SJSA1 (cell line): Measurements from ENCODE around the gene ZNF628. TPM values are rescaled to one million over a fixed set of nuclear protein-coding genes. Genes with fewer than 3 reads are reported as not detected.
"Not testable (repeated sequence)": the region's sequence is repeated elsewhere in the genome, so short reads cannot be mapped to it uniquely, and the experiment has no call there.

ENCODE experiments used
- DNase-seq, 2 experiments: peaks; one replicate each; pipeline ENCODE4 v3.0.0-alpha.2; 2015 to 2020; ENCODE audit warnings: low spot score in 2 of 2, low read depth in 1 of 2
- H3K27ac ChIP-seq: fragments of 250-450 bp; sonication (Bioruptor Pico); 2 replicates; pipeline ENCODE4 v1.5.1; 2020; ENCODE audit warnings: mild to moderate bottlenecking, moderate library complexity
- H3K27me3 ChIP-seq: fragments of 250-450 bp; sonication (Bioruptor Pico); replicated peaks from 2 replicates; pipeline ENCODE4 v1.5.1; 2020; ENCODE audit warnings: mild to moderate bottlenecking, moderate library complexity
- H3K36me3 ChIP-seq: fragments of 250-450 bp; sonication (Bioruptor Pico); 2 replicates; pipeline ENCODE4 v1.5.1; 2020; ENCODE audit warnings: mild to moderate bottlenecking
- H3K4me1 ChIP-seq: fragments of 250-450 bp; sonication (Bioruptor Pico); replicated peaks from 2 replicates; pipeline ENCODE4 v1.6.1; 2021; ENCODE audit warnings: mild to moderate bottlenecking
- H3K4me3 ChIP-seq: fragments of 250-450 bp; sonication (Bioruptor Pico); 2 replicates; pipeline ENCODE4 v1.5.1; 2020; ENCODE audit warnings: mild to moderate bottlenecking
- H3K9me3 ChIP-seq: fragments of 250-450 bp; sonication (Bioruptor Pico); replicated peaks from 2 replicates; pipeline ENCODE4 v1.5.1; 2020; ENCODE audit warnings: mild to moderate bottlenecking
- total RNA-seq: library from RNA; depleted of rRNA; stranded (reverse); fragments of >200 nt; shearing (Covaris generic); gene quantifications from 2 replicates; pipeline ENCODE4 v1.2.3, GENCODE V29; 2014

Gene ZNF628
- total RNA-seq, 1 experiment from 2014 or later, result 4.1 TPM

DNA sequence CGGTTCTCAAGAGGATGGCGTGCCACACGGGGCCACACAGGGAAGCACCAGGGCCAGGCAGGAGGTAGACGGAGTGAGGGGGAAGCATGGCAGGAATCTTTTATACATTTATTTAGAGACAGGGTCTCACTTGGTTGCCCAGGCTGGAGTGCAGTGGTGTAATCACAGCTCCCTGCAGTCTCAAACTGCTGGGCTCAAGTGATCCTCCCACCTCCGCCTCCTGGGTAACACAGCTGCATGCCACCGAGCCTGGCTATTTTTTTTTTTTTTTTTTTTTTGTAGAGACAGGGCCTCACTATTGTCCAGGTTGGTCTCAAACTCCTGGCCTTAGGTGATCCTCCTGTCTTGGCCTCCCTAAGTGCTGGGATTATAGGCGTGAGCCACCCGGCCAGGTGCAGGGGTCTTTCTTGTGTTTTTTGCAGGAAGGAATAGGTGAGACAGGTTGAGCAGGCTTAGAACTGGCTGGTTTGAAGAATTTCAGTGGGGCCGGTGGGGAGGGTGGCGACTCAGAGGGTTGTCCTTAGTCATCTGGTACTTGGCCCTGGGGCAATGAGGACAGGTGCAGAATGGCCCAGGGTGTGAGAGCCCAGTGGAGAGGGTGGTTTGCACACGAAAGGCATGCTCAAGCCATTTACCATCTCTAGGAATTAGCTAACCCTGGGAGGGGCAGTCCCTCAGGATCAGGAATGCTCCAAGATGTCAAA lies 19.4 kb downstream of the ZNF628 start:
- Histone ChIP-seq H3K4me3 (no peak overlapping the region), H3K36me3 (no peaks in the 10 kb centered on the region)
- DNase-seq, result no peak

DNA sequence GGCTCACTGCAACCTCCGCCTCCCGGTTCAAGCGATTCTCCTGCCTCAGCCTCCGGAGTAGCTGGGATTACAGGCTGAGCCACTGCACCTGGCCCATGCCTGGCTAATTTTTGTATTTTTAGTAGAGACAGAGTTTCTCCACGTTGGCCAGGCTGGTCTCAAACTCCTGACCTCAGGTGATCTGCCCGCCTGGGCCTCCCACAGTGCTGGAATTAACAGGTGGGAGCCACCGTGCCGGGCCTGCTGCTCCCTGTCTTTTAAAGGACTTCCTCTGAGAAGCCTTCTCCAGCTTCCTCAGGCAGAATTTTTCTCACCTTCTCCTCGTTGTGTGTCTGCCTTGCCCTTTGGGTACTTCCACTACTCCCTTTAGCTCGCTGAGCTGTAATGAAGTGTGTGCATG lies 20.4 kb downstream of the ZNF628 start:
- DNase-seq, H3K27ac ChIP-seq, H3K4me3 ChIP-seq, H3K4me1 ChIP-seq, H3K36me3 ChIP-seq, H3K27me3 ChIP-seq, H3K9me3 ChIP-seq: not testable (repeated sequence)

More for the DNA sequence above, 19.4 kb downstream of the ZNF628 start:
- no peaks in the 10 kb centered on the region; the same call in 1 of the 2 replicates for H3K4me1 ChIP-seq
- H3K27ac ChIP-seq, result no peak overlapping the region
- H3K27me3 ChIP-seq, result peaks cover 3% of the 10 kb centered on the region; the same call in 1 of the 2 replicates
- no peaks in the 10 kb centered on the region for H3K9me3 ChIP-seq

DNA sequence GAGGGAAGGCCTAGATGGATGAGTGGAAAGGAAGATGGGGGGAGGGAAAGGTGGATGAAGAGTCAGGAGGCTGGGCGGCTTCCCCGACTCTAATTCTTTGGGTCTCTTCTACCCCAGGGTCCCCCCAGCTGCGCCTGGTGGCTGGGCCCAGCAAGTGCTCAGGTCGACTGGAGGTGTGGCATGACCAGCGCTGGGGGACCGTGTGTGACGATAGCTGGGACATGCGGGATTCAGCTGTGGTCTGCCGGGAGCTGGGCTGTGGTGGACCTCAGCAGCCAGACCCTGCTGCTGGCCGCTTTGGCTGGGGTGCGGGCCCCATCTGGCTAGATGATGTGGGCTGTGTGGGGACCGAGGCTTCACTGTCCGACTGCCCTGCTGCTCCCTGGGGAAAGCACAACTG lies 21.3 kb downstream of the ZNF628 start:
- Histone ChIP-seq H3K4me1 (no peaks in the 10 kb centered on the region; the same call in 1 of the 2 replicates), H3K27ac (no peak overlapping the region), H3K4me3 (no peak overlapping the region), H3K9me3 (no peaks in the 10 kb centered on the region; the same call in 1 of the 2 replicates), H3K27me3 (peaks cover 3% of the 10 kb centered on the region; the same call in 1 of the 2 replicates), H3K36me3 (no peaks in the 10 kb centered on the region)
- no peak for DNase-seq

DNA sequence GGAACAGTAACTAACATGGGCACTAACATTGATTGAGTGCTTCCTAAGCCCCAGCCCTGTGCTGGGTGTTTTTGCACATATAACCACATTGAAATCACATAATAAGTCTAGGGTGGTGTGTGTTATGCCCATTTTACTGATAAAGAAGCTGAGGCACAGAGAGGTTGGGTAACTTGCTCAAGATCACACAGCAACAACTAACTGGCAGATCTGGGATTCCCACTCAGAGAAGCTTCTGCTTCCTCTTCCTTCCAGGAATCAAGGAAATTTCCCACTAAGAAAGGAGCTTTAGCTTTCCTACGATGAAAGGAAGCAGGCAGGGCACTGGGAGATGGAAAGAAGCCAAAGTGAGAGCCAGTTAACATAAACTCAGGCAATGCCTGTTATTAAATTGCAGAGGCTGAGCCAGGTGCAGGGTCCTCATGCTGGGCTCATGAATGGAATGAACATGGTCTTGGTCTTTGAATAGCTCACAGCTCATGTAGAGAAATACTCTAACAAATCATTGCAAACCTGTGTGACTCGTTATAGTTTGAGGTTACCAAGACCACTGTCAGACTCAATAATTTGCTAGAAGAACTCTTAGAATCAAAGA lies 21.9 kb downstream of the ZNF628 start:
- H3K27me3 ChIP-seq, result peaks cover 3% of the 10 kb centered on the region; the same call in 1 of the 2 replicates
- no peak overlapping the region for H3K4me3 ChIP-seq
- H3K36me3 ChIP-seq, result no peaks in the 10 kb centered on the region
- H3K27ac ChIP-seq, result no peak overlapping the region
- no peak for DNase-seq
- H3K9me3 ChIP-seq, result peaks cover 5% of the 10 kb centered on the region
- peaks cover 1% of the 10 kb centered on the region for H3K4me1 ChIP-seq

DNA sequence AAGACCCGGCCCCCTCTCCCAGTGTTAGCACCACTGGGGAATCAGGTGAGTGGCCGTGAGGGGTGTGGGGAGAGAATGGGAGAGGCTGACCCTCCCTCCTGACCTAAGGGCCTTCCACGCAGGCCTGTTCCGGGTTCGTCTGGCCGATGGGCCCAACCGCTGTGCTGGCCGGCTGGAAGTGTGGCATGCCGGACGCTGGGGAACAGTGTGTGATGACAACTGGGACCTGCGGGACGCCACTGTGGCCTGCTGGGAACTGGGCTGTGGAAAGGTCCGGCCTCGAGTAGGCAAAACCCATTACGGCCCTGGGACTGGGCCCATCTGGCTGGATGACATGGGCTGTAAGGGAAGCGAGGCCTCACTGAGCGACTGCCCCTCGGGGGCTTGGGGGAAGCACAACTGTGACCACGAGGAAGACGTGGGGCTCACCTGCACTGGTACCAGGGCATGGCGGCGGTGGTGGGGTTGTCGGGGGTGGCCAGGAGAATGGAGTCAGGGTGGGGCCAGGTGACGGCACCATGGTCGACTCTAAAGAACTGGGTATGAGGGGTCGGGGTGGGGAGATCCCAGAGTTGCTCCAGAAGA lies 24.0 kb downstream of the ZNF628 start:
- Histone ChIP-seq H3K36me3 (no peaks in the 10 kb centered on the region), H3K4me1 (peaks cover 5% of the 10 kb centered on the region), H3K27ac (no peak overlapping the region), H3K9me3 (peaks cover 7% of the 10 kb centered on the region), H3K4me3 (no peak overlapping the region), H3K27me3 (no peaks in the 10 kb centered on the region; the same call in 1 of the 2 replicates)
- DNase-seq, result no peak

DNA sequence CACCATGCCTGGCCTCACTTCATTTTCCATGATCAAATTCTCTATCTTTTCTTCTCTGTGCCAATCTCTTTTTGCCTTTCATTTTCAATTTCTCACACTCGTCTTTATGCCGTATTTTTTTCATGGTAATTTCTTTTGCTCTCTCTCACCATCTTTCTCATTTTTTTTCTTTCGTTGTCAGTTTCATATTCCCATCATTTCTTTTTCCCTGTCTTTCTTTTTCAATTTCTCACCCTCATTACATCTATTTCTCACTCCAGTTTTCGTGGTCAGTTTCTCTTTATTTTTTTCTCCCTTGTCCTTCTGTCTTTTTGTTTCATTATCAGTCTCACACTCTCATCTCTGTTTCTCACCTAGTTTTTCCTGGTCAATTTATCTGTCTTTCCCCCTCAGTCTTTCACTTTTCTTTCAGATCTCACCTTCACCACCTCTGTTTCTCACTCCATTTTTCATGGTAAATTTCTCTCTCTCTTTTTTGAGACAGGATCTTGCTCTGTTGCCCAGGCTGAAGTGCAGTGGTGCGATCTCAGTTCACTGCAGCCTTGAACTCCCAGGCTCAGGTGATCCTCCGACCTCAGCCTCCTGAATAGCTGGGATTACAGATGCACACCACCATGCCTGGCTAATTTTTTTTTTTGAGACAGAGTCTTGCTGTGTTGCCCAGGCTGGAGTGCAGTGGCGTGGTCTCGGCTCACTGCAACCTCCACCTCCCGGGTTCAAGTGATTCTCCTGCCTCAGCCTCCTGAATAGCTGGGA lies 26.0 kb downstream of the ZNF628 start:
- Histone ChIP-seq H3K27me3 (no peaks in the 10 kb centered on the region), H3K36me3 (no peaks in the 10 kb centered on the region), H3K4me3 (no peak overlapping the region), H3K27ac (no peak overlapping the region), H3K9me3 (peaks cover 7% of the 10 kb centered on the region), H3K4me1 (peaks cover 5% of the 10 kb centered on the region)
- no peak for DNase-seq

DNA sequence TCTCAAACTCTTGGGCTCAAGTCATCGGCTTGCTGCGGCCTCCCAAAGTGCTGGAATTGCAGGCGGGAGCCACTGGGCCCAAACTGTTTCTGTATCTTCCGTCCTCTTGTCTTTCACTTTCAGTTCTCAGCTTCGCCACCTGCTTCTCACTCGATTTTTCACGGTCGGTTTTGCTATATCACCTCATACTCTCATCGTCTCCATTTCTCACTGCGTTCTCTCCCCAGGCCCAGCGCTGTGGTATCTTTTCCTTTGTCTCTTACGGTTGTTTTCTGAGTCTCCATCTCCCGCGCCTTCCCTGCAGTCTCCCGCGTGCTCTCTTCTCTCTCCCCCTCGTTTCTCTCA lies 26.7 kb downstream of the ZNF628 start:
- no peak overlapping the region for H3K4me3 ChIP-seq
- DNase-seq, result no peak
- peaks cover 5% of the 10 kb centered on the region for H3K4me1 ChIP-seq
- no peak overlapping the region for H3K27ac ChIP-seq
- no peaks in the 10 kb centered on the region for H3K27me3 ChIP-seq
- H3K9me3 ChIP-seq, result peaks cover 7% of the 10 kb centered on the region
- no peaks in the 10 kb centered on the region for H3K36me3 ChIP-seq

DNA sequence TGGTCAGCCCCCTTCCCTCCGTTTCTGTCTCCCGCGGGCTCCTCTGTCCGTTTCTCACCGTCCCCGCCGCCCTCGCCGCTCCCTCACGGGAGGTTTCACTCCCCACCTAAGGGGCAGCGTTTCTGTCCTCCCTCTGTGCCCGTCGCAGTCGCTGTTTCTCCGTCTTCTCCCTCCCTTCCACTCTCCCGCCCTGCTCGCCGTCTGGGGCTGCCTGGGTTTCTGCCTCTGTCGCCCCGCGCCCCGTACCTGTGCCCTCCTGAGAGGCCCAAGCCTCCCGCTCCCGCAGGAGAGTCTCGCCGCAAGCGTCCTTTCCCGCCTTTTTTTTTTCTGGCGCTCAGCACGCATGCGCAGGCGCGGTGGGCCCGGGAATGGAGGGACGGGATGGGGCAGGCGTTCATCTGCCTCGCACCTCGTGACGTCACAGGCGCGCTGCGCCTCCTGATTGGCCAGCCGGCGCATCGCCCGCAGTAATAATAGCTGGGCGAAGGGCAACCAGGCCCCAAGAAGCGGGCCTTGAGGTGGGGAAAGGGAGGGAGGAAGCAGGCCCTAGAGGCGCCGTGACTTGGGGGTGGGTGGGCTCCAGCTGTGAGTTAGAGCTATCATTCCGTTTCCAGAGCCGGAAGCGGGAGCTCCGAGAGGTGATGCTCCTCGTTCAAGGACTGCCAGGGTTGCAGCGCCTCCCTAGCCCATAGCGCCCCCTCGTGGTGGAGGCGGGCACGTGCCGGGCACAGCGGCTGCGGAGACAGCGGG lies 27.3 kb downstream of the ZNF628 start:
- H3K27me3 ChIP-seq, result no peaks in the 10 kb centered on the region
- H3K36me3 ChIP-seq, result no peaks in the 10 kb centered on the region
- no peak overlapping the region for H3K27ac ChIP-seq
- H3K4me1 ChIP-seq, result peaks cover 5% of the 10 kb centered on the region
- H3K4me3 ChIP-seq, result peak overlapping the region; percentile 32
- H3K9me3 ChIP-seq, result peaks cover 7% of the 10 kb centered on the region
- peak; percentile 89 to 90 for DNase-seq

DNA sequence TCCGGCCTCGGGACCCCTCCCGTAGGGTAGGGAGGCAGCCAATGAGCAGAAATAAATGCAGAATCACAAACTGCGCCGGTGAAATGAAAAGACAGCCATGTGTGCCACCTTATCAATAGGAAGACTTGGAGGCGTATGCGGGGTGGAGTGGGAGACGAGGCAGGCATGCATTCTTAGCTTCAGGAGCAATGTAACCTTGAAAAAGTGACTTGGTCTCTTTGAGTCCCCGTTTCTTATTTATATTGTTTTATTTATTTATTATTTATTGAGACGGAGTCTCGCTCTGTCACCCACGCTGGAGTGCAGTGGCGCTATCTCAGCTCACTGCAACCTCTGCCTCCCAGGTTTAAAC lies 27.8 kb downstream of the ZNF628 start:
- Histone ChIP-seq H3K36me3 (no peaks in the 10 kb centered on the region), H3K4me1 (peaks cover 5% of the 10 kb centered on the region), H3K9me3 (peaks cover 7% of the 10 kb centered on the region), H3K4me3 (peak overlapping the region; percentile 32), H3K27ac (no peak overlapping the region), H3K27me3 (no peaks in the 10 kb centered on the region)
- DNase-seq, result no peak

DNA sequence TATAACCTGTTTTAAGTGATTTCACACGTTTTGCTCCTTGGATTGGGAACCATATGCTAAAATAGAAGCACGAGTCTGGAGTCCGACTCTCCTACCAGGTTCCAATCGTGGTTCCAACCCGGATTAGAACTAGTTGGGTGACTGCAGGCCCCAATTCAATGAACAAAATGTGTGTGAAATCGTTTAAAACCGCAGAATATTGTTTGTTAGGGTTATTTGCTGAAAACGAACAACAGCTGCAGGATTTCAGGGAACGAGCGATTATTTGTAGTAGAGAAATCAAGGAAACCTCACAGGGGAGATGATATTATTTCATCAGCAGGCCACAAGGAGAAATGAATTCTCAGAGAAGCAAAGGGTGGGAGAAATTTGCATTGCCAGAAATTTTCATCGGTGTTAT lies 28.6 kb downstream of the ZNF628 start:
- DNase-seq, result no peak
- peaks cover 5% of the 10 kb centered on the region for H3K4me1 ChIP-seq
- H3K36me3 ChIP-seq, result no peaks in the 10 kb centered on the region
- H3K27ac ChIP-seq, result no peak overlapping the region
- peaks cover 7% of the 10 kb centered on the region for H3K9me3 ChIP-seq
- no peaks in the 10 kb centered on the region for H3K27me3 ChIP-seq
- no peak overlapping the region for H3K4me3 ChIP-seq

DNA sequence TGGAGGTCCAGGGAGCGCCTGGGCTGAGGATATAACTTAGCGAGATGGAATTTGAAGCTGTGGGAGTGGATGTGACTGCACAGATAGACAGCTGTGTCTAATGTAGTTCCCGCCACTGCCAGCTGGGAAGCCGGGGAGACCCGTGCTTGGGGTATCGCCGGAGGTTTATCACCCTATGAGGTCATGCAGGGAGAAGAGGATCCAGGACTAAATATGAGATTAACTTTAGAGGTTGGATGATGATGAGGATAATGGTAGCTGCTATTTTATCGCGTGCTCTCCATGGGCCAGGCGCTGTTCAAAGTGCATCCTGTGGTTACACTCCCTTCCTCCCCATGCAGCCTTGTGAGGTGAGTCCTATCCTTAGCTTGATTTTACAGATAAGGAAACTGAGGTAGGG lies 31.7 kb downstream of the ZNF628 start:
- Histone ChIP-seq H3K9me3 (peaks cover 5% of the 10 kb centered on the region), H3K36me3 (no peaks in the 10 kb centered on the region), H3K4me1 (peaks cover 5% of the 10 kb centered on the region), H3K27ac (no peak overlapping the region), H3K4me3 (no peak overlapping the region), H3K27me3 (no peaks in the 10 kb centered on the region)
- no peak for DNase-seq

DNA sequence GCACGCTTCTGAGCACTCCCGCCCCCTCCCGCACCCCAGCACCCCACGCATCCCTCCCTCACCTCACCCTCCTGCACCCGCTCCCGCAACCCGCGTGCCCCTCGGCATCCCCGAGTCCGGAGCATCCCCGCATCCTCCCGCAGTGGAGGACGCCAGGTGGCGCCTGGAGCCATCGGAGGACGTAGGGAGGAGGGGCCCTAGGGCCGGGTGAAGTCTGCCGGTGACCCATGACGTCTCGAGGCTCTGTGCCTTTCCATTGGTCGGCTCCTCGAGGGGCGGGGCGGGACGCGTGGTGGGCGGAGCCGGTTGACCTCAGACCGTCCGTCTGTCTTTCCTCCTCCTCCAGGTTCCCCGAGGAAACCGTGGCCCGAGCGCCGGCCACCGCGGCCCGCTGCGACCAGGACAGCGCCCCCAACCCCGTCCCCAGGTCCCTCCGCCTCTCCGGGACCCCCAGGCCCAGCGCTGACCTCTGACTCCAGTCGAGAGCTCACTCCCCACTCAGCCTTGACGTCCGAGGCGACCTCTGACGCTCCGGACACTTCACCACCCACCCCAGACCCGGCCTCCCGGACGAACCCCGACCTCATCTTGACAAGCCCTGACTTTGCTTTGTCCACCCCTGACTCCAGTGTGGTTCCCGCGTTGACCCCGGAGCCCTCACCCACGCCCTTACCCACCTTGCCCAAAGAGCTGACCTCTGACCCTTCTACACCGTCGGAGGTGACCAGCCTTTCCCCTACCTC lies 40.6 kb downstream of the ZNF628 start:
- H3K27me3 ChIP-seq, result no peaks in the 10 kb centered on the region
- peak overlapping the region; percentile 43 for H3K27ac ChIP-seq
- H3K9me3 ChIP-seq, result no peaks in the 10 kb centered on the region
- peak overlapping the region; percentile 32 for H3K4me3 ChIP-seq
- peaks cover 5% of the 10 kb centered on the region for H3K4me1 ChIP-seq
- peak; percentile 88 to 93 for DNase-seq
- H3K36me3 ChIP-seq, result no peaks in the 10 kb centered on the region
